HG02610 (cell line): Measurements from ENCODE around the gene ACER2.
A peak's percentile ranks its signal among the peaks of the same experiment; 100 is the strongest.

Experiments used
- ATAC-seq: cut with Tn5 transposase; IDR thresholded peaks from one replicate; pipeline ENCODE4 v1.9.1; 2021; ENCODE audit warnings: mild to moderate bottlenecking, moderate library complexity; ENCODE audit not compliant: unreplicated experiment

The ACER2 gene

GRCh38 chr9:19451240-19452087, 42.7 kb downstream of the ACER2 start:
- peak; percentile 96 for ATAC-seq

GRCh38 chr9:19456426-19456825, 47.6 kb downstream of the ACER2 start:
- no peak for ATAC-seq

DNA sequence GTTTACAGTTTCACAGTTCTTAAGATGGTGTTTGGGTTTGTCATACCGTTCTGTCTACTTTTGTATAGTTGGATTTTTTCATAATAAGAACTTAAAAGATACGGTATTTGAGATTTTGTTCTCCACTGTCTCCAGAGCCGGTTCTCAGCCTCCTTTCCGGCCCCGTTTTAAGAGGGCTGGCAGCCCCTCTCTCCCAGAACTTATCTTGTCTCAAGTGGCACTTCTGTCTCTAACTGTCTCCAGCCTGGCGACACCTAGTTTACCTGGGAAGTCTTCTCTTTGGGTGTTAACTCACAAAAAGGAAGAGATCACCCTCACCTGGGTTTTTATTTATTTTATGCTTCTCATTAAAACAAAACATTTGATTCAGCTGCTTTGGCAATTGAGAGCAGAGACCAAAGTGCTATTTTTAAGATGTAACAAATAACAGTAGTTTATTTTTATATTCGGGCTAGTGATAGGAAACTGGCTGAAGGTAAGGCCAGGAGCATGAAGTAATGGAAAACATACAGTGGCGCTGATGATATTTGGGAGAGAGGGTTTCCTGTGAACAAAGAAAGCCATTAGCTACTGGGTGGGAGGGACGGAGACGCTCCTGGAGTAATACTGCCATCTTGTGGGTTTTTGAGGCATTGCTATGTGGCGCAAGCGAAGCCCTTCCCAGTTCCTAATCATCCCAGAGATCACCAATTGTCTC, 48.3 kb downstream of the ACER2 start:
- ATAC-seq, result peak; percentile 82

DNA sequence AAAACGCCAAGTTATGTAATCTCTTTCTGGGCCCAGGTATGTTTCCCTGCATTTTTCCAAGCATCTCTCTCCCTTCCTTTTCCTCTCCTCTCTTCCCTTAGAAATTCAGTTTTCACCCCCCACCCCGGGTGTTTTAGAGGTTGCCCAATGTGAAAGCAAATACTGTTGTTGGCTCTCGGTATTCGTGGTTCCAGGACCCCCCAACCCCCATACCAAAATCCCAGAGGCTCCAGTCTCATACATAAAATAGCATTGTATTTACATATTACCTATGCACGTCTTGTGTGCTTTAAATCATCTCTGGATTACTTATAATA, 48.8 kb downstream of the ACER2 start:
- ATAC-seq, result peak; percentile 17

- ATAC-seq, result no peak
Observed at GRCh38 chr9:19460243-19460642, 51.4 kb downstream of the ACER2 start.

- ATAC-seq, result no peak
Observed at GRCh38 chr9:19461135-19461534, 52.3 kb downstream of the ACER2 start.

DNA sequence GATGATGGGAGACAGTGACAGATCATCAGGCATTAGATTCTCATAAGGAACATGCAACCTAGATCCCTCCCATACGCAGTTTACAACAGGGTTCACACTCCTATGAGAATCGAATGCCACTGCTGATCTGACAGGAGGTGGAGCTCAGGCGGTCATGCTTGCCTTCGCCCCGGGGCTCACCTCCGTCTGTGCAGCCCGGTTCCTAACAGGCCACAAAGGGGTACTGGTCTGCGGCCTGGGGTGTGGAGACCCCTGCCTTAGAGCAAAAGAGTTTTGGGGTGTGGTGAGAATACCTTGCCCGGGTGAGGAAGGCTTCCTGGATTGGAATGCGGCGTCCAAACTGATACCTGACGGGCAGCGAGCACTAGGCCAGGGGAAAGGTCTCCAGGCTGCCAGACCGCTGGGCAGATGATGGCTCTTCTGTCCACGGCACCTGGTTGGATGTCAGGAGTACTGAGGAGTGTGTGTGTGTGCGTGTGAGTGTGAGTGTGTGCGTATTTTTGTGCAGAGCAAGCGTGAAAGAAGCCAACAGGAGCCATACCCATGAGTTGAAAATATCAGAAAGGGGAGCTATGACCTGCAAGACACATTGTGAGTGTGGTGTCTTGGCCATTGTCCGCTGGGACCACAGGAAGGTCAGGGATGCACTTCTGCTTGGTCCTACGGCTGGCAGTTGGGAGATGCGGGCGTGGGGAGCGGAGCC, 55.4 kb downstream of the ACER2 start:
- ATAC-seq, result peak; percentile 4

DNA sequence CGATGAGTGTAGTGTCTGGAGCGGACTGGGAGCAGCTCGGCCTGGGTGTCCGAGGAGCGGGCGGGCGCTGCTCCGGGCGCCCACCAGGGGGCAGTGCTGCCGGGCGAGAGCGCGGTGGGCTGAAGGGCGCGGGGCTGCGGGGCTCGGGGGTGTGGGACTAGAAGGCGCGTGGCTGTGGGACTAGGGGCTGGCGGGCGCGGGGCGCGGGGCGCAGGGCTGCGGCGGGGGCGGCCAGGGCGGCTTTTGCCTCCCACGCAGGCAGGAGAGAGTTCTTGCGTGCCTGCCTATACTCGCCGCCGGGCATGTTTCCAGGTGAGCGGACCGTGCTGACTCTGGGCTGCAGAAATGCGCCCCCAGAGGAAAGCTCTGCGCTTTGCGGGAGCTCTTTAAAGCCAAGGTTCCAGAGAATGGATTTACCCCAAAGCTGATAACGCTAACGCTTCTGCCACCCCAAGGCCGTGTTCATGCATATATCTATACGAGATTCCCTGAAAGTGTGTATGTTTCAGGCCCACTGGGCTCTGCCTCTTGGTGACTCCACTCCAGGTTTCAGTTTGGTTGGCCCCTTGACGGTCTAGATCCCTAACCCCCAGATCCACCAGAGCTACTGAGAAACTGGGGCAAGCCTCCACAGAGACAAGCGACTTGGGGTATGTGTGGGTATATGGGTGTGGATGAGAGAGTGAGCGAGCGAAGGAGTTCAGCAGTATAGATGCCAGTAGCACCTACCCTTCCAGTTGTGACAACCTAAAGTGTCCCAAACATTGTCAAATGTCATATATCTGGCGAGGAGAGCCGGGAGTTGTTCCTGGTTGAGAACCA, 56.2 kb downstream of the ACER2 start:
- peak; percentile 92 for ATAC-seq

DNA sequence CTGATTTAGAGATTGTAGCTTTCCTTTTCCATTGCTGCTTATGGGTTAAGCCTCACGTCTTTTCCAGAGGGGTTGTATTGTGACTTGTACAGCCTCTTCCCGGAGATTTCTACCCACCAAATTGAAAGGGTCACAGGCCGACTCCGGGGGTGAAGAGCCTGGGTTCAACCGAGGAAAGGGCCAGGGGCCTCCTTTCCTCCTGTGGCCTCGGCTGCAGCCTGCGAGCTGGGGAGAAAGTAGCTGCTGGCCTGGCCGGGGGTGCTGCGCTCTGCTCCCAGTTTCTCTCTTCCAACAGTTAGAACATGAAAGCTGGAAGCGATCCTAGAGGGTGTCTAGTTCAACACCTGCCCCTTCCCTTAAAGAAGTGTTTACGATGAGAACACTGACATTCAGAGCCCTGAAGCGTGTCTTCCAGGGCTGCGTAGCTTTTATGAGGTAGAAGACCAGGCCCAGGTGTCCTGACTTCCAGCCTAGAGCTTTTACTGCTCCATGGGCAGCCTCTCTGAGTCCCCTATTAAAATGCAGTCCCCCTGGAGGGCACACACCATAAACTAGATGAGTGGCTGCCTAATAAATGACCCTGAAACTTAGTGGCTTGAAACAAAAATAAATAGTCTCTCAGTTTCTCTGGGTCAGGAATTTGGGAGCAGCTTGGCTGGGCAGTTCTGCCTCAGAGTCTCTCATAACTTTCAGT, 56.9 kb downstream of the ACER2 start:
- no peak for ATAC-seq

DNA sequence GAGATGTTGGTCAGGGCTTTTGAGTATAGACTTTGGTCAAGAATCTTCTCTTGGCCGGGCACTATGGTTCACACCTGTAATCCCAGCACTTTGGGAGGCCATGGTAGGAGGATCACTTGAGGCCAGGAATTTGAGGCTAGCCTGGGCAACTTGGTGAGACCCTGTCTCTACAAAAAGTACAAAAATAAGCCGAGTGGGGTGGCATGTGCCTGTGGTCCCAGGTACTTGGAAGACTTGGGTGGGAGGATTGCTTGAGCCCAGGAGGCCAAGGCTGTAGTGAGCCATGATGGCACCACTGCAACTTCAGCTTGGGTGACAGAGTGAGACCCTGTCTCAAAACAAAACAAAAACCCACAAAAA, 57.5 kb downstream of the ACER2 start:
- ATAC-seq, result no peak

GRCh38 chr9:19469271-19469670, 60.5 kb downstream of the ACER2 start:
- no peak for ATAC-seq

- ATAC-seq, result no peak
Observed at GRCh38 chr9:19470567-19470966, 61.8 kb downstream of the ACER2 start.

GRCh38 chr9:19470981-19471650, 62.3 kb downstream of the ACER2 start:
- ATAC-seq, result no peak

- peak; percentile 85 for ATAC-seq
Observed at GRCh38 chr9:19471737-19472648, 63.2 kb downstream of the ACER2 start.

GRCh38 chr9:19473605-19474004, 64.8 kb downstream of the ACER2 start:
- no peak for ATAC-seq

GRCh38 chr9:19479874-19480273, 71.1 kb downstream of the ACER2 start:
- no peak for ATAC-seq

GRCh38 chr9:19480345-19480744, 71.5 kb downstream of the ACER2 start:
- no peak for ATAC-seq

DNA sequence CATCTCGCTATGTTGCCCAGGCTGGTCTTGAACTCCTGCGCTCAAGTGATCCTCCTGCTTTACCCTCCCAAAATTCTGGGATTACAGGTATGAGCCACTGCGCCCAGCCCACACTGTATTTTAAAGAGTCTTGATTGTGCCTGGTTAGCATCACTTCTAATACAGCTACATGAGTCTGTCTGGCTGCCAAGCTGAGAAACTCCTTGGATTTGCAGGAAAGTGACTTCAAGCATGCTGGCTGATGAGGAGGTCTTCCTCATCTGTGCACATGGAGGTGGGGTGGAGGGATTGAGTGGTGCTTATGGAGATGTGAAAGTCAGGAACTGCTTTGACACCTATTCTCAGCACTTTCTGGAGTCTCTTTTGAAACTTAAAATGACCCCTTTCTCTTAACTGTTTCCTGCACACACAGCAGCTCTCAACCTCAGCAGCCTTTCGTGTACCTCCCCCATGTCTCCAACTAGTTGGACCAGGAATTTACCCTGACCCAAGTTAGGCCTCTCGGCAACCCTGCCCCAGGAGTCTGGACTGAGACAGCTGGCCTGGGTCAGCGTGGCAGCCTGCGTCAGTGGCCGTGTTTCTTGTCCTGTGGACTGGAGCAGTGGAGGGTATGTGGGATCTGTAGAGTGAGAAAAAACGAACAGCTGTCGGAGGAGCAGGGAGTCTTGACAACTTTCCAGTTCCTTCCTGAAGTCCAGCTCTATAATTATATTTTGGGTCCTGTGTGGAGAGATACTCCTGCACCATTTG, 72.5 kb downstream of the ACER2 start:
- no peak for ATAC-seq
